Measurements from ENCODE around the gene BBS2. TPM values are rescaled to one million over a fixed set of nuclear protein-coding genes. Genes with fewer than 3 reads are reported as not detected.

Gene BBS2
- total and polyA plus RNA-seq, 8 donors: 11.3 to 142 (median 47.7) TPM

DNA sequence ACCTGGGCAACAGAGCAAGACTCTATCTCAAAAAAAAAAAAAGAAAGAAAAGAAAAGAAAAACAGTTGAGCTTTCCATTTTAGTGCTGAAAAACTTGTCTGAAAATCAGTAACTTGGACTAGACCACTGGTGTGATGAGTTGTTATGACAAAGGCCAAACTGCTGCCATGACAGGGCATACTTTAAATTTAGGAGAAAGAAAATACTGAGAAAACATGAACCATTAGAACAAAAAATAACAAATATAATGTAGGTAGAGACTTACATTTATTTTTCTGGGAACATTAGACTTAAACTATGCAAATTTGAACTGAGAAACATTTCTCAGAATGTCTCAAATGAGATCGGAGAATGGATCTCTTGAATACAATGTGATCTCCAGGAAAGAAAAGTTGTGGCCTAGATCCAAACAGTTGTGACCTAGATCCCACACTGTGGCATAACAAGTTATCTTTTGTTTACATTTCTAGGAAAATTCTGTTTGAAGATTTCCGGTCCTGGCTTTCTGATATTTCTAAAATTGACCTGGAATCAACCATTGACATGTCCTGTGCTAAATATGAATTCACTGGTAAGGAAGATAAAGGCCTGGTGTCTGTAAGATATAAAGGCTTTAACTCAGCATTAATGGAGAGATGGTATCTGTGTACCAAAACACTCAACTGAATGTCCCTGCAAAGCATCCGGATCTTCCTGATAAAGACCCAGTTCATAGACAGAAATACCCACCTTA lies 57.6 kb downstream of the BBS2 start:
- no peak overlapping the region for H3K4me3 ChIP-seq
- H3K36me3 ChIP-seq: peaks cover 24 to 95% (median 90%) of the 10 kb centered on the region in 4 donors
- WGBS, 5 donors: 58 to 69% (median 65%) methylated on average over 3 of the region's 3 CpGs
- no peaks in the 10 kb centered on the region for H3K27me3 ChIP-seq
- H3K4me1 ChIP-seq: no peaks in the 10 kb centered on the region
- no peak for DNase-seq
- H3K9me3 ChIP-seq: no peaks in the 10 kb centered on the region
- intact Hi-C loops (cut with DNase I; ENCODE audit: low total_unique reads): no loop called here
- TF ChIP-seq, protein P1, sequence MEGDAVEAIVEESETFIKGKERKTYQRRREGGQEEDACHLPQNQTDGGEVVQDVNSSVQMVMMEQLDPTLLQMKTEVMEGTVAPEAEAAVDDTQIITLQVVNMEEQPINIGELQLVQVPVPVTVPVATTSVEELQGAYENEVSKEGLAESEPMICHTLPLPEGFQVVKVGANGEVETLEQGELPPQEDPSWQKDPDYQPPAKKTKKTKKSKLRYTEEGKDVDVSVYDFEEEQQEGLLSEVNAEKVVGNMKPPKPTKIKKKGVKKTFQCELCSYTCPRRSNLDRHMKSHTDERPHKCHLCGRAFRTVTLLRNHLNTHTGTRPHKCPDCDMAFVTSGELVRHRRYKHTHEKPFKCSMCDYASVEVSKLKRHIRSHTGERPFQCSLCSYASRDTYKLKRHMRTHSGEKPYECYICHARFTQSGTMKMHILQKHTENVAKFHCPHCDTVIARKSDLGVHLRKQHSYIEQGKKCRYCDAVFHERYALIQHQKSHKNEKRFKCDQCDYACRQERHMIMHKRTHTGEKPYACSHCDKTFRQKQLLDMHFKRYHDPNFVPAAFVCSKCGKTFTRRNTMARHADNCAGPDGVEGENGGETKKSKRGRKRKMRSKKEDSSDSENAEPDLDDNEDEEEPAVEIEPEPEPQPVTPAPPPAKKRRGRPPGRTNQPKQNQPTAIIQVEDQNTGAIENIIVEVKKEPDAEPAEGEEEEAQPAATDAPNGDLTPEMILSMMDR (IDR thresholded peaks at IDR 0.05): no peak
- H3K27ac ChIP-seq: no peak overlapping the region

DNA sequence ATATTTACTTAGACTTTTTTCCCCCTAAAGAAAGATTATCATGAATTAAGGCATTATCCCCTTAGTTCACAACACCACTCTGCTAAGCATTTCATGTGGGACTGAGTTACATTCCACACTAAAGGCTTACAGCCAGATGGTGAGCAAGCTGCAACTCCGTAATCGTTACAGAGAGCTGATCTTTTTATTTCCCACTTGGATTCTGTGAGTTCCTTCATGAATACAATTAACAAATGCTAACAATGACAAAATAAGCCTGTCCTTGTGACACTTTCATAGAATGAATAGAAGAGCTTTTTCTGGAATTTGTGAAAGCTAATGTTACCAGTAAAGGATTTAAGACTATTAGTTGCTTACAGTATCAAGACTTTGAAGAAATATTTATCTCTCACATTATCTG lies 59.7 kb downstream of the BBS2 start:
- intact Hi-C loops (cut with DNase I; ENCODE audit: low total_unique reads): no loop called here
- 86 to 95% (median 91%) methylated on average over 2 of the region's 2 CpGs for WGBS, 5 donors

DNA sequence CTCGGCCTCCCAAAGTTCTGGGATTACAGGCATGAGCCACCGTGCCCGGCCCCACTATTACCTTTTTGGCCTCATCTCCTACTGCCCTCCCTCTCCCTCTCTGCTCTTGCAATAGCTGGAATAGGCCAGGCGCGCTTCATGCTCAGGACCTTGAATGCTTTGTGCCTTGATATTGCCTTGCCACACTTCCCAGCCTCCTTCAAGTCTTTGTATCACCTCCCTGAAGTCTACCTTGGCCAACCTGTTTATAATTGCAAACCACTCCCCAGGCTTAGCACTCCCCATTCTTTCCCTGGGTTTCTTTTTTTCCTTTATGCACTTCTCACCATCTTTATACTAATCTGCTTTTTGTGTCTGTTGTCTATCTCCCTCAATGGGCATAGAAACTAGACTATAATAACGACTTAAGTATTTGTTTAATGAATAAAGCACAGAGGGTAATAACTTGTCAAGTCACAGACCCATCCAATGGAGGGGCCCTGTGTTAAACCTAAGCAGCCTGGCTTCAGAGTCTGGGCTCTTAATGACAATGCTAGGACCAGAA lies 61.8 kb downstream of the BBS2 start:
- H3K9me3 ChIP-seq: no peaks in the 10 kb centered on the region
- intact Hi-C loops (cut with DNase I; ENCODE audit: low total_unique reads): no loop called here
- TF ChIP-seq EP300 (IDR thresholded peaks at IDR 0.05) (no peak), POLR2A (IDR thresholded peaks at IDR 0.05) (no peak), POLR2AphosphoS5 (IDR thresholded peaks at IDR 0.05) (no peak)
- TF ChIP-seq, protein P1 (IDR thresholded peaks at IDR 0.05): no peak
- WGBS, 5 donors: 90 to 94% (median 92%) methylated on average over 6 of the region's 6 CpGs
- H3K36me3 ChIP-seq: peaks cover 32 to 92% (median 88%) of the 10 kb centered on the region in 4 donors
- no peak overlapping the region for H3K27ac ChIP-seq
- peaks cover 0 to 5% (median 4%) of the 10 kb centered on the region in 4 donors for H3K4me1 ChIP-seq
- no peak overlapping the region for H3K4me3 ChIP-seq
- H3K27me3 ChIP-seq: no peaks in the 10 kb centered on the region
- DNase-seq: no peak

More for the DNA sequence above, 59.7 kb downstream of the BBS2 start:
- no peak for DNase-seq
- no peak overlapping the region for H3K27ac ChIP-seq
- peaks cover 21 to 95% (median 90%) of the 10 kb centered on the region in 4 donors for H3K36me3 ChIP-seq
- H3K27me3 ChIP-seq: no peaks in the 10 kb centered on the region
- H3K4me3 ChIP-seq: no peak overlapping the region
- H3K4me1 ChIP-seq: no peaks in the 10 kb centered on the region
- TF ChIP-seq POLR2A (IDR thresholded peaks at IDR 0.05) (no peak), POLR2AphosphoS5 (IDR thresholded peaks at IDR 0.05) (no peak), EP300 (IDR thresholded peaks at IDR 0.05) (no peak)
- TF ChIP-seq, protein P1 (IDR thresholded peaks at IDR 0.05): no peak
- H3K9me3 ChIP-seq: no peaks in the 10 kb centered on the region

DNA sequence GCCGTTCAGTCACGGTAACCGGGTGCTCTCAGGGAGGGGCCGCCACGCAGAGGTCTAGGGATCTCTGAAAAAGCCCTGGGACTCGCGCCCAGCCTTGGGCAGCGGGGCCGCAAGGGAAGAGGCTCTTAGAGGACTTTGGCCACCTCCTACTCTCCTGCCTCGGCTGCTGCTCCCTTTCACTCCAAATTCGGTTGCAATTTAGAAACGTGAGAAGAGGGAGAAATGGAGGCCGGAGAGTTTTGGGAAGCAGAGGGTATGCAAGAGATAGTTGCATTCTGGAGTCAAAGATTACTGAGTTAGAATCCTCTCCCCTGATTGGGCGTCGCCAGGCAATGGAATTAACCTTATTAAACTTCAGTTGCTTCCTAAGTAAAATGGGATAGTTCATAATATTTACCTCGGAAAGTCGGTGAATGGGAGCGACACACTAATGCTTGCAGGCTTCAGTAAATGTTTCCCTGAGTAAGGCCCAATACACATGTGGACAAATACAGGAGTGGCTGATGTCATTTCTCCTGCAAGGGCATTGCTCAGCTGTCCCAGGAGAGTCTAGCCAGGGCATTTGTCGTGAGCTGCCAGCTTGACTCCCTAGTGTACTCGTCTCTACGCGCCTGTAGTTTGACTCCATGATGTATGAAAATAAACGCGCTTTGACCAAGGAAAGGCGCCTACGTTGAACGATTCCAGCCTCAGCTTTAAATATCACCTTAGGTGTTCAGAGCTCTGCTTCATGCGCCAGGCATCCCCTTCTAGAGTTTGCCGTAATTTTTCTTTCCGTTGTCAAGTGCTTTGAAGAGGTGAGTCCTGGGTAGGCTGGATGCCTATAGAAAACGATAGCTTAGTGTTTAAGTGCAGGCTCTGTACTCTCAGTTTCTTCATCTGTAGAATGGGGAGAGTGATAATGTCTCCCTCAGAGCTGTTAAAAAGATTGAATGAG lies 67.8 kb downstream of the BBS2 start:
- peak overlapping the region; percentile 67 to 90 (median 85) for H3K27ac ChIP-seq
- no peaks in the 10 kb centered on the region for H3K27me3 ChIP-seq
- no peaks in the 10 kb centered on the region for H3K9me3 ChIP-seq
- no peak for TF ChIP-seq POLR2AphosphoS5 (IDR thresholded peaks at IDR 0.05)
- TF ChIP-seq, protein P1 (IDR thresholded peaks at IDR 0.05): no peak
- no peak for TF ChIP-seq POLR2A (IDR thresholded peaks at IDR 0.05)
- no peak for TF ChIP-seq EP300 (IDR thresholded peaks at IDR 0.05)
- H3K4me1 ChIP-seq: peaks cover 29 to 50% (median 40%) of the 10 kb centered on the region in 4 donors
- WGBS, 5 donors: 3 to 6% (median 4%) methylated on average over 29 to 31 of the region's 31 CpGs
- H3K36me3 ChIP-seq: peaks cover 26 to 44% (median 41%) of the 10 kb centered on the region in 4 donors
- peak in 1 of 2 donors; percentile 69 for DNase-seq
- peak overlapping the region; percentile 72 to 98 (median 86) for H3K4me3 ChIP-seq
- intact Hi-C loops (cut with DNase I; ENCODE audit: low total_unique reads): no loop called here

Data from stomach (tissue), 9 donors.